ENCODE measurements around the gene OR8H3. TPM values are rescaled to one million over a fixed set of nuclear protein-coding genes. Genes with fewer than 3 reads are reported as not detected.

OR8H3 gene
- total and polyA plus RNA-seq, 10 of the 15 experiments (the other 5 are each of a cell fraction or from before 2014, with no cell fraction given) = not detected

Small RNAs within 50 kb of the gene (small RNA-seq; reads per million reads assigned to genes)
- not detected for gene OR8I4P

Other genes with a start within 250 kb of the OR8H3 start
Only the 7 nearest of the 18 such genes appear.
- gene OR5AS1, start 94.7 kb upstream of the OR8H3 start, total RNA-seq (2014; rRNA removed) = not detected in 2 replicates
- not detected in 2 replicates for gene OR5AS1, start 94.7 kb upstream of the OR8H3 start, total RNA-seq (2014; rRNA removed; fragmentation: Illumina TruSeq; extraction: Trizol)
- gene OR5AS1, start 94.7 kb upstream of the OR8H3 start, total RNA-seq (2021) = not detected in 2 replicates
- gene OR5AS1, start 94.7 kb upstream of the OR8H3 start, polyA plus RNA-seq (2011; rRNA removed) = not detected in 2 replicates
- not detected in 2 replicates for gene OR5AS1, start 94.7 kb upstream of the OR8H3 start, polyA plus RNA-seq (2014; fragmentation: Illumina TruSeq; extraction: Trizol)
- gene OR5AS1, start 94.7 kb upstream of the OR8H3 start, polyA plus RNA-seq (2014; fragmentation: Nextera tagmentation; extraction: Ambion mirVana) = not detected
- gene OR5AS1, start 94.7 kb upstream of the OR8H3 start, polyA plus RNA-seq (2014; rRNA removed) = not detected in 2 replicates
- not detected for gene OR5AS1, start 94.7 kb upstream of the OR8H3 start, polyA plus RNA-seq (2016; fragmentation: Nextera tagmentation; extraction: Ambion mirVana)
- gene OR8I2, start 29.1 kb upstream of the OR8H3 start, total RNA-seq (2014; rRNA removed) = not detected in 2 replicates
- gene OR8I2, start 29.1 kb upstream of the OR8H3 start, total RNA-seq (2014; rRNA removed; fragmentation: Illumina TruSeq; extraction: Trizol) = not detected in 2 replicates
- gene OR8I2, start 29.1 kb upstream of the OR8H3 start, total RNA-seq (2021) = not detected in 2 replicates
- gene OR8I2, start 29.1 kb upstream of the OR8H3 start, polyA plus RNA-seq (2011; rRNA removed) = not detected in 2 replicates
- gene OR8I2, start 29.1 kb upstream of the OR8H3 start, polyA plus RNA-seq (2014; fragmentation: Illumina TruSeq; extraction: Trizol) = not detected in 2 replicates
- not detected for gene OR8I2, start 29.1 kb upstream of the OR8H3 start, polyA plus RNA-seq (2014; fragmentation: Nextera tagmentation; extraction: Ambion mirVana)
- not detected in 2 replicates for gene OR8I2, start 29.1 kb upstream of the OR8H3 start, polyA plus RNA-seq (2014; rRNA removed)
- not detected for gene OR8I2, start 29.1 kb upstream of the OR8H3 start, polyA plus RNA-seq (2016; fragmentation: Nextera tagmentation; extraction: Ambion mirVana)
- gene OR8H2, start 18.7 kb upstream of the OR8H3 start, total RNA-seq (2014; rRNA removed) = not detected in 2 replicates
- not detected in 2 replicates for gene OR8H2, start 18.7 kb upstream of the OR8H3 start, total RNA-seq (2014; rRNA removed; fragmentation: Illumina TruSeq; extraction: Trizol)
- not detected in 2 replicates for gene OR8H2, start 18.7 kb upstream of the OR8H3 start, total RNA-seq (2021)
- gene OR8H2, start 18.7 kb upstream of the OR8H3 start, polyA plus RNA-seq (2011; rRNA removed) = not detected in 2 replicates
- gene OR8H2, start 18.7 kb upstream of the OR8H3 start, polyA plus RNA-seq (2014; fragmentation: Illumina TruSeq; extraction: Trizol) = not detected in 2 replicates
- not detected for gene OR8H2, start 18.7 kb upstream of the OR8H3 start, polyA plus RNA-seq (2014; fragmentation: Nextera tagmentation; extraction: Ambion mirVana)
- gene OR8H2, start 18.7 kb upstream of the OR8H3 start, polyA plus RNA-seq (2014; rRNA removed) = not detected in 2 replicates
- not detected for gene OR8H2, start 18.7 kb upstream of the OR8H3 start, polyA plus RNA-seq (2016; fragmentation: Nextera tagmentation; extraction: Ambion mirVana)
- not detected in 2 replicates for gene OR8J3, start 17.8 kb downstream of the OR8H3 start, total RNA-seq (2014; rRNA removed)
- gene OR8J3, start 17.8 kb downstream of the OR8H3 start, total RNA-seq (2014; rRNA removed; fragmentation: Illumina TruSeq; extraction: Trizol) = not detected in 2 replicates
- not detected in 2 replicates for gene OR8J3, start 17.8 kb downstream of the OR8H3 start, total RNA-seq (2021)
- not detected in 2 replicates for gene OR8J3, start 17.8 kb downstream of the OR8H3 start, polyA plus RNA-seq (2011; rRNA removed)
- gene OR8J3, start 17.8 kb downstream of the OR8H3 start, polyA plus RNA-seq (2014; fragmentation: Illumina TruSeq; extraction: Trizol) = not detected in 2 replicates
- not detected for gene OR8J3, start 17.8 kb downstream of the OR8H3 start, polyA plus RNA-seq (2014; fragmentation: Nextera tagmentation; extraction: Ambion mirVana)
- not detected in 2 replicates for gene OR8J3, start 17.8 kb downstream of the OR8H3 start, polyA plus RNA-seq (2014; rRNA removed)
- gene OR8J3, start 17.8 kb downstream of the OR8H3 start, polyA plus RNA-seq (2016; fragmentation: Nextera tagmentation; extraction: Ambion mirVana) = not detected
- not detected in 2 replicates for gene OR8K5, start 37.9 kb downstream of the OR8H3 start, total RNA-seq (2014; rRNA removed)
- not detected in 2 replicates for gene OR8K5, start 37.9 kb downstream of the OR8H3 start, total RNA-seq (2014; rRNA removed; fragmentation: Illumina TruSeq; extraction: Trizol)
- gene OR8K5, start 37.9 kb downstream of the OR8H3 start, total RNA-seq (2021) = not detected in 2 replicates
- not detected in 2 replicates for gene OR8K5, start 37.9 kb downstream of the OR8H3 start, polyA plus RNA-seq (2011; rRNA removed)
- gene OR8K5, start 37.9 kb downstream of the OR8H3 start, polyA plus RNA-seq (2014; fragmentation: Illumina TruSeq; extraction: Trizol) = not detected in 2 replicates
- gene OR8K5, start 37.9 kb downstream of the OR8H3 start, polyA plus RNA-seq (2014; fragmentation: Nextera tagmentation; extraction: Ambion mirVana) = not detected
- not detected in 2 replicates for gene OR8K5, start 37.9 kb downstream of the OR8H3 start, polyA plus RNA-seq (2014; rRNA removed)
- gene OR8K5, start 37.9 kb downstream of the OR8H3 start, polyA plus RNA-seq (2016; fragmentation: Nextera tagmentation; extraction: Ambion mirVana) = not detected
- gene OR5J2, start 54.2 kb downstream of the OR8H3 start, total RNA-seq (2014; rRNA removed) = not detected in 2 replicates
- gene OR5J2, start 54.2 kb downstream of the OR8H3 start, total RNA-seq (2014; rRNA removed; fragmentation: Illumina TruSeq; extraction: Trizol) = not detected in 2 replicates
- gene OR5J2, start 54.2 kb downstream of the OR8H3 start, total RNA-seq (2021) = not detected in 2 replicates
- not detected in 2 replicates for gene OR5J2, start 54.2 kb downstream of the OR8H3 start, polyA plus RNA-seq (2011; rRNA removed)
- not detected in 2 replicates for gene OR5J2, start 54.2 kb downstream of the OR8H3 start, polyA plus RNA-seq (2014; fragmentation: Illumina TruSeq; extraction: Trizol)
- not detected for gene OR5J2, start 54.2 kb downstream of the OR8H3 start, polyA plus RNA-seq (2014; fragmentation: Nextera tagmentation; extraction: Ambion mirVana)
- not detected in 2 replicates for gene OR5J2, start 54.2 kb downstream of the OR8H3 start, polyA plus RNA-seq (2014; rRNA removed)
- gene OR5J2, start 54.2 kb downstream of the OR8H3 start, polyA plus RNA-seq (2016; fragmentation: Nextera tagmentation; extraction: Ambion mirVana) = not detected
- not detected in 2 replicates for gene OR5T2, start 111.9 kb downstream of the OR8H3 start, total RNA-seq (2014; rRNA removed)
- not detected in 2 replicates for gene OR5T2, start 111.9 kb downstream of the OR8H3 start, total RNA-seq (2014; rRNA removed; fragmentation: Illumina TruSeq; extraction: Trizol)
- not detected in 2 replicates for gene OR5T2, start 111.9 kb downstream of the OR8H3 start, total RNA-seq (2021)
- gene OR5T2, start 111.9 kb downstream of the OR8H3 start, polyA plus RNA-seq (2011; rRNA removed) = not detected in 2 replicates
- gene OR5T2, start 111.9 kb downstream of the OR8H3 start, polyA plus RNA-seq (2014; fragmentation: Illumina TruSeq; extraction: Trizol) = not detected in 2 replicates
- gene OR5T2, start 111.9 kb downstream of the OR8H3 start, polyA plus RNA-seq (2014; fragmentation: Nextera tagmentation; extraction: Ambion mirVana) = not detected
- not detected in 2 replicates for gene OR5T2, start 111.9 kb downstream of the OR8H3 start, polyA plus RNA-seq (2014; rRNA removed)
- not detected for gene OR5T2, start 111.9 kb downstream of the OR8H3 start, polyA plus RNA-seq (2016; fragmentation: Nextera tagmentation; extraction: Ambion mirVana)

Measured in GM12878 (cell line).